GM23338 (cell line): ENCODE measurements around the gene MCTP1. TPM values are rescaled to one million over a fixed set of nuclear protein-coding genes. Genes with fewer than 3 reads are reported as not detected.
A peak's percentile ranks its signal among the peaks of the same experiment; 100 is the strongest.

ENCODE experiments used
- ATAC-seq: fragments of 200-7000 bp; cut with Tn5 transposase; 3 replicates; pipeline ENCODE4 v1.9.1; 2020
- DNase-seq: peaks from one replicate; pipeline ENCODE4 v3.0.0-alpha.2; 2015; ENCODE audit warnings: low spot score
- H2AFZ ChIP-seq: fragments of 200-600 bp; sonication (generic); 2 replicates; pipeline ENCODE4 v1.8.0; 2016; ENCODE audit warnings: antibody characterized with exemption, mild to moderate bottlenecking, moderate library complexity
- H3F3A ChIP-seq: fragments of 200-600 bp; sonication (generic); replicated peaks from 2 replicates; pipeline ENCODE4 v1.8.0; 2017; ENCODE audit warnings: antibody characterized with exemption, mixed run types, low read depth
- H3K27ac ChIP-seq: fragments of 200-600 bp; sonication (generic); 2 replicates; pipeline ENCODE4 v1.6.1; 2016; ENCODE audit warnings: low read depth
- H3K27me3 ChIP-seq: fragments of 200-600 bp; sonication (generic); 2 replicates; pipeline ENCODE4 v1.8.0; 2016; ENCODE audit warnings: mild to moderate bottlenecking, mixed run types, moderate library complexity; ENCODE audit not compliant: insufficient read depth
- H3K36me3 ChIP-seq: fragments of 200-600 bp; sonication (generic); 2 replicates; pipeline ENCODE4 v1.8.0; 2016; ENCODE audit warnings: mild to moderate bottlenecking; ENCODE audit not compliant: insufficient read depth
- H3K4me1 ChIP-seq: fragments of 200-600 bp; sonication (generic); 2 replicates; pipeline ENCODE4 v1.8.0; 2016; ENCODE audit warnings: mild to moderate bottlenecking, moderate library complexity; ENCODE audit not compliant: insufficient read depth
- H3K4me2 ChIP-seq: fragments of 200-600 bp; sonication (generic); 2 replicates; pipeline ENCODE4 v1.7.1; 2017; ENCODE audit warnings: mixed run types
- H3K4me3 ChIP-seq: fragments of 200-600 bp; sonication (generic); 2 replicates; pipeline ENCODE4 v1.6.1; 2016; ENCODE audit warnings: mixed run types
- H3K79me2 ChIP-seq: fragments of 200-600 bp; sonication (generic); replicated peaks from 2 replicates; pipeline ENCODE4 v1.8.0; 2017; ENCODE audit warnings: mild to moderate bottlenecking; ENCODE audit not compliant: insufficient read depth
- H3K9me2 ChIP-seq: fragments of 200-600 bp; sonication (generic); 2 replicates; pipeline ENCODE4 v1.8.0; 2017; ENCODE audit not compliant: insufficient read depth
- H4K20me1 ChIP-seq: fragments of 200-600 bp; sonication (generic); replicated peaks from 2 replicates; pipeline ENCODE4 v1.8.0; 2017; ENCODE audit warnings: mild to moderate bottlenecking; ENCODE audit not compliant: insufficient read depth
- H3K27ac Mint-ChIP-seq: 2 replicates; pipeline ENCODE4 v1.8.0; 2020; ENCODE audit warnings: inconsistent platforms, mild to moderate bottlenecking, moderate library complexity, mixed read lengths
- H3K27me3 Mint-ChIP-seq: 3 replicates; pipeline ENCODE4 v1.8.0; 2022; ENCODE audit warnings: low read depth, mild to moderate bottlenecking, moderate library complexity, mixed read lengths, inconsistent platforms; ENCODE audit not compliant: insufficient read depth, poor library complexity
- H3K36me3 Mint-ChIP-seq: 3 replicates; pipeline ENCODE4 v1.8.0; 2021; ENCODE audit warnings: low read depth, mild to moderate bottlenecking, inconsistent platforms, moderate library complexity, mixed read lengths
- H3K4me1 Mint-ChIP-seq: 3 replicates; pipeline ENCODE4 v1.8.0; 2020; ENCODE audit warnings: mild to moderate bottlenecking, inconsistent platforms, mixed read lengths
- H3K4me3 Mint-ChIP-seq: 3 replicates; pipeline ENCODE4 v1.8.0; 2021; ENCODE audit warnings: moderate library complexity, mild to moderate bottlenecking, inconsistent platforms, mixed read lengths
- H3K9me3 Mint-ChIP-seq: 3 replicates; pipeline ENCODE4 v1.8.0; 2020; ENCODE audit warnings: moderate library complexity, mild to moderate bottlenecking, inconsistent platforms, mixed read lengths
- CREB1 ChIP-seq: fragments of 250-450 bp; sonication (Bioruptor Pico); IDR thresholded peaks from 2 replicates; pipeline ENCODE4 v1.5.0; 2020; ENCODE audit warnings: low read depth, mild to moderate bottlenecking, moderate library complexity
- EZH2 ChIP-seq: fragments of 200-600 bp; sonication (generic); IDR thresholded peaks from one replicate; pipeline ENCODE4 v1.8.0; 2017; ENCODE audit warnings: antibody characterized with exemption, mild to moderate bottlenecking, low read depth; ENCODE audit not compliant: unreplicated experiment
- EZH2phosphoT487 ChIP-seq: fragments of 200-600 bp; sonication (generic); IDR thresholded peaks from one replicate; pipeline ENCODE4 v1.8.1; 2018; ENCODE audit warnings: antibody characterized with exemption; ENCODE audit not compliant: unreplicated experiment
- JUNB ChIP-seq: IDR thresholded peaks from one replicate; pipeline ENCODE4 v1.6.1; 2016; ENCODE audit warnings: antibody characterized with exemption; ENCODE audit not compliant: unreplicated experiment
- NANOG ChIP-seq: IDR thresholded peaks from 2 replicates; pipeline ENCODE4 v1.6.1; 2016; ENCODE audit warnings: antibody characterized with exemption, borderline replicate concordance
- POLR2AphosphoS5 ChIP-seq: IDR thresholded peaks from 2 replicates; pipeline ENCODE4 v1.6.1; 2016; ENCODE audit warnings: antibody characterized with exemption, low read depth
- REST ChIP-seq: IDR thresholded peaks from one replicate; pipeline ENCODE4 v1.6.1; 2018; ENCODE audit warnings: antibody characterized with exemption; ENCODE audit not compliant: unreplicated experiment
- STAT1 ChIP-seq: IDR thresholded peaks from one replicate; pipeline ENCODE4 v1.6.1; 2016; ENCODE audit warnings: antibody characterized with exemption; ENCODE audit not compliant: unreplicated experiment
- ZNF114 ChIP-seq: fragments of 250-450 bp; sonication (Bioruptor Pico); IDR thresholded peaks from 2 replicates; pipeline ENCODE4 v1.5.0; 2020; ENCODE audit warnings: mild to moderate bottlenecking, moderate library complexity
- ZNF331 ChIP-seq: fragments of 250-450 bp; sonication (Bioruptor Pico); IDR thresholded peaks from 2 replicates; pipeline ENCODE4 v1.5.0; 2020; ENCODE audit warnings: low read depth, mild to moderate bottlenecking, moderate library complexity
- polyA plus RNA-seq: library from polyadenylated mRNA; unstranded; fragments of >200 nt; fragmentation: Nextera tagmentation; extraction: Ambion mirVana; gene quantifications from 2 replicates; pipeline ENCODE4 v1.2.1, GENCODE V29; 2016
- total RNA-seq: library from RNA; depleted of rRNA; stranded (reverse); fragments of >200 nt; shearing (Covaris generic); gene quantifications from 2 replicates; pipeline ENCODE4 v1.2.3, GENCODE V29; 2014
- TF ChIP-seq, protein P1 (sequence below): IDR thresholded peaks from 2 replicates; pipeline ENCODE4 v1.6.1; 2016; ENCODE audit warnings: antibody characterized with exemption
- TF ChIP-seq, protein P2 (sequence below): fragments of 250-450 bp; sonication (Bioruptor Pico); IDR thresholded peaks from 2 replicates; pipeline ENCODE4 v1.5.0; 2020; ENCODE audit warnings: mild to moderate bottlenecking, moderate library complexity
- TF ChIP-seq, protein P3 (sequence below), 2 experiments: fragments of 200-600 bp in 1 of 2; sonication (generic) in 1 of 2; conservative IDR thresholded peaks; 2 replicates each; pipeline versions ENCODE4 v1.5.1 to v1.6.1; 2016 to 2017; ENCODE audit warnings: antibody characterized with exemption in 2 of 2, low read depth in 2 of 2, mild to moderate bottlenecking in 2 of 2, moderate library complexity in 1 of 2

The MCTP1 gene
- total and polyA plus RNA-seq, 2 experiments from 2014 or later: 3.7 to 4.2 TPM

DNA sequence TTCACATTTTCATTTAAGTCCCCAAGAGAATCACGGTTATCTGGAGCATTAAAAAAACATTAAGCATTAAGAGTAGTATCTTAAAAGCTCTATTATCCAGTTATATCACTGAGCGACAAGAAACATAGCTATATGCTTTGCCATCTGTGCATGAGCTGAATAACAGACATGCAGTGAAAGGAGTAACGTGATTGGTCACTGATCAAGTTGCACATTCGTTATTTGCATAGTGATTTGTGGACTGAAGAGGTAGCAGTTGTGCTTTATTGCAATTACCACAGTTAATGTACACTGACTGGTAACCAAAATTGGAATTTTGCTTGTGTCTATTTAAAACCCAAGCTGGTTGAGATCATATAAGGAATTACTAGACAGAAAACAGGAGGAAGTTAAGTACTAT is 107.4 kb downstream of the MCTP1 start:
- H3K27me3 ChIP-seq: no peaks in the 10 kb centered on the region
- Mint-ChIP-seq H3K36me3 (0 out of 3 replicates have a peak, but pooled peaks cover 1% of the 10 kb centered on the region), H3K27me3 (peaks cover 6% of the 10 kb centered on the region), H3K9me3 (no peaks in the 10 kb centered on the region), H3K27ac (peak overlapping the region; percentile 97), H3K4me3 (no peak overlapping the region; the same call in 2 of the 3 replicates), H3K4me1 (peaks cover 70% of the 10 kb centered on the region)
- no peaks in the 10 kb centered on the region for H3K36me3 ChIP-seq
- H3K4me2 ChIP-seq: peak overlapping the region; percentile 43
- no peak overlapping the region for H2AFZ ChIP-seq
- no peaks in the 10 kb centered on the region for H3K79me2 ChIP-seq
- H4K20me1 ChIP-seq: no peaks in the 10 kb centered on the region
- no peaks in the 10 kb centered on the region for H3K9me2 ChIP-seq
- TF ChIP-seq, protein P1, sequence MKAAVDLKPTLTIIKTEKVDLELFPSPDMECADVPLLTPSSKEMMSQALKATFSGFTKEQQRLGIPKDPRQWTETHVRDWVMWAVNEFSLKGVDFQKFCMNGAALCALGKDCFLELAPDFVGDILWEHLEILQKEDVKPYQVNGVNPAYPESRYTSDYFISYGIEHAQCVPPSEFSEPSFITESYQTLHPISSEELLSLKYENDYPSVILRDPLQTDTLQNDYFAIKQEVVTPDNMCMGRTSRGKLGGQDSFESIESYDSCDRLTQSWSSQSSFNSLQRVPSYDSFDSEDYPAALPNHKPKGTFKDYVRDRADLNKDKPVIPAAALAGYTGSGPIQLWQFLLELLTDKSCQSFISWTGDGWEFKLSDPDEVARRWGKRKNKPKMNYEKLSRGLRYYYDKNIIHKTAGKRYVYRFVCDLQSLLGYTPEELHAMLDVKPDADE: no peak
- TF ChIP-seq STAT1 (no peak), POLR2AphosphoS5 (no peak), REST (no peak), EZH2phosphoT487 (no peak), JUNB (no peak), EZH2 (no peak), ZNF114 (CRISPR knock-in tag) (no peak), ZNF331 (CRISPR knock-in tag) (no peak), NANOG (no peak), CREB1 (CRISPR knock-in tag) (no peak)
- TF ChIP-seq, protein P2, sequence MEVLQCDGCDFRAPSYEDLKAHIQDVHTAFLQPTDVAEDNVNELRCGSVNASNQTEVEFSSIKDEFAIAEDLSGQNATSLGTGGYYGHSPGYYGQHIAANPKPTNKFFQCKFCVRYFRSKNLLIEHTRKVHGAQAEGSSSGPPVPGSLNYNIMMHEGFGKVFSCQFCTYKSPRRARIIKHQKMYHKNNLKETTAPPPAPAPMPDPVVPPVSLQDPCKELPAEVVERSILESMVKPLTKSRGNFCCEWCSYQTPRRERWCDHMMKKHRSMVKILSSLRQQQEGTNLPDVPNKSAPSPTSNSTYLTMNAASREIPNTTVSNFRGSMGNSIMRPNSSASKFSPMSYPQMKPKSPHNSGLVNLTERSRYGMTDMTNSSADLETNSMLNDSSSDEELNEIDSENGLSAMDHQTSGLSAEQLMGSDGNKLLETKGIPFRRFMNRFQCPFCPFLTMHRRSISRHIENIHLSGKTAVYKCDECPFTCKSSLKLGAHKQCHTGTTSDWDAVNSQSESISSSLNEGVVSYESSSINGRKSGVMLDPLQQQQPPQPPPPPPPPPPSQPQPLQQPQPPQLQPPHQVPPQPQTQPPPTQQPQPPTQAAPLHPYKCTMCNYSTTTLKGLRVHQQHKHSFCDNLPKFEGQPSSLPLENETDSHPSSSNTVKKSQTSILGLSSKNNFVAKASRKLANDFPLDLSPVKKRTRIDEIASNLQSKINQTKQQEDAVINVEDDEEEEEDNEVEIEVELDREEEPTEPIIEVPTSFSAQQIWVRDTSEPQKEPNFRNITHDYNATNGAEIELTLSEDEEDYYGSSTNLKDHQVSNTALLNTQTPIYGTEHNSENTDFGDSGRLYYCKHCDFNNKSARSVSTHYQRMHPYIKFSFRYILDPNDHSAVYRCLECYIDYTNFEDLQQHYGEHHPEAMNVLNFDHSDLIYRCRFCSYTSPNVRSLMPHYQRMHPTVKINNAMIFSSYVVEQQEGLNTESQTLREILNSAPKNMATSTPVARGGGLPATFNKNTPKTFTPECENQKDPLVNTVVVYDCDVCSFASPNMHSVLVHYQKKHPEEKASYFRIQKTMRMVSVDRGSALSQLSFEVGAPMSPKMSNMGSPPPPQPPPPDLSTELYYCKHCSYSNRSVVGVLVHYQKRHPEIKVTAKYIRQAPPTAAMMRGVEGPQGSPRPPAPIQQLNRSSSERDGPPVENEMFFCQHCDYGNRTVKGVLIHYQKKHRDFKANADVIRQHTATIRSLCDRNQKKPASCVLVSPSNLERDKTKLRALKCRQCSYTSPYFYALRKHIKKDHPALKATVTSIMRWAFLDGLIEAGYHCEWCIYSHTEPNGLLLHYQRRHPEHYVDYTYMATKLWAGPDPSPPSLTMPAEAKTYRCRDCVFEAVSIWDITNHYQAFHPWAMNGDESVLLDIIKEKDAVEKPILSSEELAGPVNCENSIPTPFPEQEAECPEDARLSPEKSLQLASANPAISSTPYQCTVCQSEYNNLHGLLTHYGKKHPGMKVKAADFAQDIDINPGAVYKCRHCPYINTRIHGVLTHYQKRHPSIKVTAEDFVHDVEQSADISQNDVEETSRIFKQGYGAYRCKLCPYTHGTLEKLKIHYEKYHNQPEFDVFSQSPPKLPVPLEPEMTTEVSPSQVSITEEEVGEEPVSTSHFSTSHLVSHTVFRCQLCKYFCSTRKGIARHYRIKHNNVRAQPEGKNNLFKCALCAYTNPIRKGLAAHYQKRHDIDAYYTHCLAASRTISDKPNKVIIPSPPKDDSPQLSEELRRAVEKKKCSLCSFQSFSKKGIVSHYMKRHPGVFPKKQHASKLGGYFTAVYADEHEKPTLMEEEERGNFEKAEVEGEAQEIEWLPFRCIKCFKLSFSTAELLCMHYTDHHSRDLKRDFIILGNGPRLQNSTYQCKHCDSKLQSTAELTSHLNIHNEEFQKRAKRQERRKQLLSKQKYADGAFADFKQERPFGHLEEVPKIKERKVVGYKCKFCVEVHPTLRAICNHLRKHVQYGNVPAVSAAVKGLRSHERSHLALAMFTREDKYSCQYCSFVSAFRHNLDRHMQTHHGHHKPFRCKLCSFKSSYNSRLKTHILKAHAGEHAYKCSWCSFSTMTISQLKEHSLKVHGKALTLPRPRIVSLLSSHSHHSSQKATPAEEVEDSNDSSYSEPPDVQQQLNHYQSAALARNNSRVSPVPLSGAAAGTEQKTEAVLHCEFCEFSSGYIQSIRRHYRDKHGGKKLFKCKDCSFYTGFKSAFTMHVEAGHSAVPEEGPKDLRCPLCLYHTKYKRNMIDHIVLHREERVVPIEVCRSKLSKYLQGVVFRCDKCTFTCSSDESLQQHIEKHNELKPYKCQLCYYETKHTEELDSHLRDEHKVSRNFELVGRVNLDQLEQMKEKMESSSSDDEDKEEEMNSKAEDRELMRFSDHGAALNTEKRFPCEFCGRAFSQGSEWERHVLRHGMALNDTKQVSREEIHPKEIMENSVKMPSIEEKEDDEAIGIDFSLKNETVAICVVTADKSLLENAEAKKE (CRISPR knock-in tag): no peak
- TF ChIP-seq, protein P3, sequence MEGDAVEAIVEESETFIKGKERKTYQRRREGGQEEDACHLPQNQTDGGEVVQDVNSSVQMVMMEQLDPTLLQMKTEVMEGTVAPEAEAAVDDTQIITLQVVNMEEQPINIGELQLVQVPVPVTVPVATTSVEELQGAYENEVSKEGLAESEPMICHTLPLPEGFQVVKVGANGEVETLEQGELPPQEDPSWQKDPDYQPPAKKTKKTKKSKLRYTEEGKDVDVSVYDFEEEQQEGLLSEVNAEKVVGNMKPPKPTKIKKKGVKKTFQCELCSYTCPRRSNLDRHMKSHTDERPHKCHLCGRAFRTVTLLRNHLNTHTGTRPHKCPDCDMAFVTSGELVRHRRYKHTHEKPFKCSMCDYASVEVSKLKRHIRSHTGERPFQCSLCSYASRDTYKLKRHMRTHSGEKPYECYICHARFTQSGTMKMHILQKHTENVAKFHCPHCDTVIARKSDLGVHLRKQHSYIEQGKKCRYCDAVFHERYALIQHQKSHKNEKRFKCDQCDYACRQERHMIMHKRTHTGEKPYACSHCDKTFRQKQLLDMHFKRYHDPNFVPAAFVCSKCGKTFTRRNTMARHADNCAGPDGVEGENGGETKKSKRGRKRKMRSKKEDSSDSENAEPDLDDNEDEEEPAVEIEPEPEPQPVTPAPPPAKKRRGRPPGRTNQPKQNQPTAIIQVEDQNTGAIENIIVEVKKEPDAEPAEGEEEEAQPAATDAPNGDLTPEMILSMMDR (conservative IDR thresholded peaks at IDR 0.05; ENCODE audit: low read depth in 2 of 2): no peak
- ATAC-seq: no peak
- H3K4me1 ChIP-seq: peaks cover 72% of the 10 kb centered on the region
- H3K27ac ChIP-seq: peak overlapping the region; percentile 86
- H3K4me3 ChIP-seq: no peak overlapping the region
- DNase-seq: no peak
- H3F3A ChIP-seq: no peaks in the 10 kb centered on the region
